ENCODE data around the gene DGKD.

Gene DGKD

DNA sequence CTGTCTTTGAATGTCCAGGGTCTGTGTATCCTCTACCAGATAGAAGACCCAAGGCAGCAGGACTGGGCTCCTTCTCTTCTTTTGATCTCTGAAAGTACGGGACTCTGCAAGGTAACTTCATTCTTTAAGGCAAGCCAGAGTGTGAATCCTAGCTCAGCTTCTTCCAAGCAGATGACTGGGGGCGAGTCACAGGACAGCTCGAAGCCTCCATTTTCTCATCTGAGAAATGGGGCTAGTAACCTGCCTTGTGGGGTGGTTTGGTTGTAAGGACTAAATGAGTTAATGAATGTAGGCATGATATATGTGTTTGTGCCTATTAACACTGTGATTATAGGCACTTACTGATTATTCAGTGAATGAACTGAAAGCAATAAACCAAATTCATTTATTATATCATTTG lies 46.7 kb downstream of the DGKD start:
- Histone ChIP-seq H3K4me1 (ENCODE audit: control insufficient read depth, insufficient read depth, low read length, unreplicated experiment) (no peaks in the 10 kb centered on the region), H3K27ac (ENCODE audit: low read depth, low read length) (no peak overlapping the region)

DNA sequence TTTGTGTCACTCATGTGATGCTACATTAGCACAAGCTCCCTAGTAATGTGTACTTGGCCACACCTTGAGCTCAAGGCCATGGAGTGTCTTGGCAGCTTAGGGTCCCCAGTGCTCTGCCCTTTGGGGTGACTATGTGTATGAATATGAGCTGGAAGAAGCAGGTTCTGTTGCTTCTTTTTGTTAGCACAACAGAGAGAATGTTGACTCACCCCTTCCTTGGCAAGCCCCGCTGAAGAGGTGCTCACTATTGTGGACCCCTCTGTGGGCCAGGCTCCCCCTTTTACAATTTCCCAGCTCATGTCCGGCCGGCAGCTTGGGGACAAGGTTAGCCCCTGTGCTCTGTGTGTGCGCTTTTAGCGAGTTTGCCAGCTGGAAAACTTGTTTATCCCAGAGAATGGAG lies 48.1 kb downstream of the DGKD start:
- Histone ChIP-seq H3K27ac (ENCODE audit: low read depth, low read length) (no peak overlapping the region), H3K36me3 (ENCODE audit: insufficient read depth, low read length) (0 out of 2 replicates have a peak, but pooled peaks cover 5% of the 10 kb centered on the region), H3K27me3 (ENCODE audit: insufficient read depth, low read length) (no peaks in the 10 kb centered on the region), H2AFZ (ENCODE audit: low read length, unreplicated experiment) (no peak overlapping the region), H3K79me2 (ENCODE audit: control insufficient read depth, insufficient read depth, low read length, unreplicated experiment) (no peaks in the 10 kb centered on the region), H3K4me1 (ENCODE audit: control insufficient read depth, insufficient read depth, low read length, unreplicated experiment) (no peaks in the 10 kb centered on the region), H3K4me3 (ENCODE audit: low read depth, low read length) (no peak overlapping the region)

More for the DNA sequence above, 46.7 kb downstream of the DGKD start:
- Histone ChIP-seq H3K36me3 (ENCODE audit: insufficient read depth, low read length) (no peaks in the 10 kb centered on the region), H3K4me3 (ENCODE audit: low read depth, low read length) (no peak overlapping the region), H3K27me3 (ENCODE audit: insufficient read depth, low read length) (no peaks in the 10 kb centered on the region), H2AFZ (ENCODE audit: low read length, unreplicated experiment) (no peak overlapping the region), H3K79me2 (ENCODE audit: control insufficient read depth, insufficient read depth, low read length, unreplicated experiment) (no peaks in the 10 kb centered on the region)

DNA sequence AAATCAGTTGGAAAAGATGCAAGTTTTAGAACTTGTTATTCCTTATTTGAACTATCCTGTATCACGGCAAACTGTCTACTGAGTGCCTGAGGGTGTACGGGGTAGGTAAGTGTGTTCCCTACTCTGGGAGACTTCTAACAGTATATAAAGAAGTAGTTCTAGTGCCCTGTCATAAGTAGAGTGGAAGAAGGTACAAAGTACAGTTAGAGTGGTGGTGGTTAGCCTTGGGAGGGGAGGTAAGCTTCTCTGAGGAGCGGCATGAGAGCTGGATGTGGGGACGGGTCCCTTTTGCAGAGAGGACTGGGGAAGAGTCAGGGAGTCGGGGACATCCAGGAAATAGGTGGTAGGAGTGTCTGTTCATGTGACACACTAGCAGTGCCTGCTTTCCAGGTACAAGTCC lies 48.5 kb downstream of the DGKD start:
- Histone ChIP-seq H3K27ac (ENCODE audit: low read depth, low read length) (no peak overlapping the region), H2AFZ (ENCODE audit: low read length, unreplicated experiment) (no peak overlapping the region), H3K36me3 (ENCODE audit: insufficient read depth, low read length) (0 out of 2 replicates have a peak, but pooled peaks cover 5% of the 10 kb centered on the region), H3K27me3 (ENCODE audit: insufficient read depth, low read length) (no peaks in the 10 kb centered on the region), H3K79me2 (ENCODE audit: control insufficient read depth, insufficient read depth, low read length, unreplicated experiment) (no peaks in the 10 kb centered on the region), H3K4me1 (ENCODE audit: control insufficient read depth, insufficient read depth, low read length, unreplicated experiment) (no peaks in the 10 kb centered on the region), H3K4me3 (ENCODE audit: low read depth, low read length) (no peak overlapping the region)

DNA sequence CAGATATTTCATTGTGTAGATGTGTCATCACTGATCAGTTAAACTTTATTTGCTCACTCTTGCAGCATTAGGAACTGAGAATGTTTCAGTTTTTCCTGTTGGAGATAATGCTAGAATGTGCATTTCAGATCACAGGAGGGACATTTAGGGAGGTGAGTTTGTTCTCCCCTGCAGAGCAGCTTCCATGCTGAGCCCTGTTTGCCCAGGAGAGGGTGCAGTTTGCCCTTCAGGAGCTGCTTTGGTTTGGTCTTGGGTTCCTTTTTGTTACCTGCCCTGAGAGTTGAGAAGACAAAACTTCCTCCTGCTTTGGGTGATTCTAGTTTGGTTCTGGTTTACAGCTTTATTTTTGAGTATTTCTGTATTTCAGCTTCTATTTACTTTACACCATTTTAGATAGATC lies 49.9 kb downstream of the DGKD start:
- no peak overlapping the region for H2AFZ ChIP-seq (ENCODE audit: low read length, unreplicated experiment)

DNA sequence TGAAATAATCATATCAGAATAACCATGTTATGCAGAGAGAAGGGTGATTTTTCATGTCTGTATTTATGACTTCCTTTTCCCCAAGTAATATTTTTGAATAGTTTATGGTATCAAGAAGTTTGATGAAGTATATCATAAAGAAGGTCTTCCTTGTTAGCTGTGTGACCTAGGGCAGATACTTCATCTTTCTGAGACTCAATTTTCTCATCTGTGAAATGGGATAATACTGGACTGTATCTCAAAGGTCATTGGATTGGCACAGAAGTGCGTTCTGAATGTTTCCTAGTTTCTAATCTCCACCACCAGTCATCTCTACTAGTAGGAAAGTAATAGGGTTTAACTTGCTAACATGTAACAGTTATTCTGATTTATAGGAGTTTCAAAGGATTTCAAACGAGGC lies 52.6 kb downstream of the DGKD start:
- no peak overlapping the region for H3K27ac ChIP-seq (ENCODE audit: low read depth, low read length)
- H3K27me3 ChIP-seq (ENCODE audit: insufficient read depth, low read length), result no peaks in the 10 kb centered on the region
- no peak overlapping the region for H2AFZ ChIP-seq (ENCODE audit: low read length, unreplicated experiment)
- no peaks in the 10 kb centered on the region for H3K4me1 ChIP-seq (ENCODE audit: control insufficient read depth, insufficient read depth, low read length, unreplicated experiment)
- H3K36me3 ChIP-seq (ENCODE audit: insufficient read depth, low read length), result peaks cover 14% of the 10 kb centered on the region
- no peak overlapping the region for H3K4me3 ChIP-seq (ENCODE audit: low read depth, low read length)
- no peaks in the 10 kb centered on the region for H3K79me2 ChIP-seq (ENCODE audit: control insufficient read depth, insufficient read depth, low read length, unreplicated experiment)

More for the DNA sequence above, 49.9 kb downstream of the DGKD start:
- no peak overlapping the region for H3K4me3 ChIP-seq (ENCODE audit: low read depth, low read length)
- H3K79me2 ChIP-seq (ENCODE audit: control insufficient read depth, insufficient read depth, low read length, unreplicated experiment), result no peaks in the 10 kb centered on the region
- H3K27me3 ChIP-seq (ENCODE audit: insufficient read depth, low read length), result no peaks in the 10 kb centered on the region
- 0 out of 2 replicates have a peak, but pooled peaks cover 5% of the 10 kb centered on the region for H3K36me3 ChIP-seq (ENCODE audit: insufficient read depth, low read length)
- no peak overlapping the region for H3K27ac ChIP-seq (ENCODE audit: low read depth, low read length)
- no peaks in the 10 kb centered on the region for H3K4me1 ChIP-seq (ENCODE audit: control insufficient read depth, insufficient read depth, low read length, unreplicated experiment)

DNA sequence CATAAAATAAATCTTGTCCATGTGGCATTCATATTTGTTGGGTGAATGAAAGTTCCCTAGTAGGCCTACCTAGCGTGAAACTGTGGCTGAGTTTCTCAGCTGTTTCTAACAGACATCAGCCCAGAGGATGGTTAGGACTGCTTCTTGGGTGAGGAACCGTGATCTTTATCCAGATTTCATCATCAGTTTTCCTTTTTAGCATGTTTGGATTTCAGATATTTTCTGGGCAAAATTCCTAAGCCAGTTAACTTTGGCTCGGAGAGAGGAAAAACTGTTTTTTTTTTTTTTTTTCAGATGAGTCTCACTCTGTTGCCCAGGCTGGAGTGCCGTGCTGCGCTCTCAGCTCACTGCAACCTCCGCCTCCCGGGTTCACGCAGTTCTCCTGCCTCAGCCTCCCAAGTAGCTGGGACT lies 53.5 kb downstream of the DGKD start:
- Histone ChIP-seq H2AFZ (ENCODE audit: low read length, unreplicated experiment) (no peak overlapping the region), H3K27ac (ENCODE audit: low read depth, low read length) (no peak overlapping the region), H3K4me1 (ENCODE audit: control insufficient read depth, insufficient read depth, low read length, unreplicated experiment) (peaks cover under 1% of the 10 kb centered on the region), H3K79me2 (ENCODE audit: control insufficient read depth, insufficient read depth, low read length, unreplicated experiment) (no peaks in the 10 kb centered on the region), H3K27me3 (ENCODE audit: insufficient read depth, low read length) (no peaks in the 10 kb centered on the region), H3K4me3 (ENCODE audit: low read depth, low read length) (no peak overlapping the region), H3K36me3 (ENCODE audit: insufficient read depth, low read length) (peaks cover 18% of the 10 kb centered on the region)

DNA sequence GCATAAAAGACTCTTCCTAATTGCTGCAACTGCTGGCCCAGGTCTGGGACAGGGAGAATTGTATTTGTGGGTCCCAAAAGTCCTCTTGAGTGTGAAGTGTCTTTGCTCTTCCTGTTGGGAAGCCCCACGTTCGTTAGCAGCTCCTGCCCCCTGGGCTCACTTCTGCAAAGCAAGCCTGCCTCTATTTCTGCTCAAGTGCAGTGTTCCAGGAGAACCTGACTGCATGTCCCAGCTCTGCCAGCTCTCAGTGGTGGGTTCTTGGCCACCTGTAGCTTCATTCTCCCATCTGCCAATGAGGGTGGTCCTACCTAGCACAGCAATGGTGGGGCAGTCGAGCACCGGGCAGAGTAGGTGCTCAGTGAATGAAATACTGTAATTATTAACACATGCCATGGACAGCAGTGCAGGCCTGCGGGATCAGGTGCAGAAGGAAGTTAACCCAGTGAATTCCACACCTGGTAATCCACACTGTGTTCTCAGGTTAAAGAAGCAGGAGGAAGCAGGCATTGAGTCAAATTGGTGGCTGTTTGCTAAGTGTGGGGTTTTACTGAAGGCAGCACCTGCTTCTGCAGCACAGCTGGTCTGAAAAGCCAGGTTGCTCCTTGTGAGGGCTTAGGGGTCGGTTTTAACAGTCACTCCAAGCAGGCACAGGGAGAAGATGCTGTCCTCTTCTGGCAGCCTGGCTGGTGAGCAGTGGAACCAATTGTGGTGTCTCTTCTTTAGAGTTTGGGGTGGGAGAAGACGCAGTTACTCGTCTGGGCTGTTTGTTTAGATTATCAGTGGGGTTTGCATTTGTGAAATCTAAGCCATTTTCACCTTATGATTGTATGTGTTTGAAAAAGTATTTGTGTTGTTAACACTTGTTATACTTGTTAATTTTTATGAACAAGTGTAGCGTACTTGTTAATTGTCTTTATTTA lies 54.3 kb downstream of the DGKD start:
- no peak overlapping the region for H2AFZ ChIP-seq (ENCODE audit: low read length, unreplicated experiment)
- H3K4me1 ChIP-seq (ENCODE audit: control insufficient read depth, insufficient read depth, low read length, unreplicated experiment), result peaks cover 8% of the 10 kb centered on the region
- H3K27me3 ChIP-seq (ENCODE audit: insufficient read depth, low read length), result no peaks in the 10 kb centered on the region
- H3K4me3 ChIP-seq (ENCODE audit: low read depth, low read length), result no peak overlapping the region
- H3K79me2 ChIP-seq (ENCODE audit: control insufficient read depth, insufficient read depth, low read length, unreplicated experiment), result no peaks in the 10 kb centered on the region
- H3K36me3 ChIP-seq (ENCODE audit: insufficient read depth, low read length), result peaks cover 18% of the 10 kb centered on the region
- no peak overlapping the region for H3K27ac ChIP-seq (ENCODE audit: low read depth, low read length)

DNA sequence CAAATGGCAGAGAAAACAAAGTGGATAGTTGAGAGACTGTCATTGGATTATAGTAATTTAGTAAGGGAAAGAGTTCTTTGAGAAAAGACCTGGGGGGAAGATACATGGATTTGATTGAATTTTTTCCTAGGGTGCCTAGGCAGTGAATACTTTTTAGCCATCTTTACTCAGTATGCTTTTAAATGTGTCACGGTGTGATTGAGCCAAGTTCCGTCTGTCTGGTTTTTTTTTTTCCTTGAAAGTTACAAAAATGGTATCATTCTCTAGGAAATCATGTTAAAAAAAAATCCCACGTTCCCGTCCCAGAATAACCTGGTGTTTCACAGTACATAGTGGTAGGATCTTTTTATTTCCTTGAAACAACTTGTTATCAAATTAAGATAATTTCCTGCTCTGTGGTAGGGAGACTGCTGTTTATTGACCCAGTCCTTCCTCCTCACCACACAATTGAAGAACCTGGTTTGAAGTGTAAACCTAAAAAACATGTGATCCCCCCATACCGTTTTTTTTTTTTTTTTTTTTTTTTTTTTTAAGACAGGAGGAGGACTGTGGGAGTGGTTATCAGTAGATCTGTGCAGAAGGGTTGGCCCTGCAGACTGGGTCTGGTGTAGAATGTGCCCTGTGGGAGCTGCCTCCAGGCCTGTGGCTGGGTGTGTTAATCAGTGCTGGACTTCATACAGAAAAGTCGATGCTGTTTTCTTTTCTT lies 55.1 kb downstream of the DGKD start:
- H3K4me1 ChIP-seq (ENCODE audit: control insufficient read depth, insufficient read depth, low read length, unreplicated experiment), result peaks cover 16% of the 10 kb centered on the region
- H3K4me3 ChIP-seq (ENCODE audit: low read depth, low read length), result no peak overlapping the region
- H3K27me3 ChIP-seq (ENCODE audit: insufficient read depth, low read length), result no peaks in the 10 kb centered on the region
- H3K36me3 ChIP-seq (ENCODE audit: insufficient read depth, low read length), result peaks cover 18% of the 10 kb centered on the region
- H3K79me2 ChIP-seq (ENCODE audit: control insufficient read depth, insufficient read depth, low read length, unreplicated experiment), result no peaks in the 10 kb centered on the region
- no peak overlapping the region for H2AFZ ChIP-seq (ENCODE audit: low read length, unreplicated experiment)
- H3K27ac ChIP-seq (ENCODE audit: low read depth, low read length), result no peak overlapping the region

DNA sequence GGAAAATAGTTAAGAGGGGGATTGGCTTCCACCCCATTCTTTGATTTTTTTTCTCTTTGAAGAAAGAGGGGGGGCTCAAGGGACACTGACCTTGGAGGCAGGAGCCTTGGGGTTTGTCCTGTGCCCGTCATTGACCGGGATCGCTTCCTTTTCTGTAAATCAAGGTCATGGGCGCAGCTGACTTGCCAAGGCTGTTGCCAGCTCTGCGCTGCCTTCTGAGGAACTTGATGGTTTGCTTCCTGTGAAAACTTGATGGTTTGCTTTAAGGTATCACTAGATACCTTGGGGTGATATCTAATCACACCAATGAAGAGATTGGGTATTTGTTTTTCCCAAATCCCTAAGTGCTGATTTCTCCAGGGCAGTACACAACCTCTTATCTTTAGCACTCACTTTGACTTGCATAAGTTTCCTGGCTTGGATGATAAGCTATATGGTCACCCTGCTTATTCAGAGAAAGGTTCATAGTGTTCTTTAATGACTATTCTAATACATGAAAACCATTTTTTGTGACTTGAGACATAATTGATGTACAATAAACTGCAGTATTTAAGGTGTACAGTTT lies 56.0 kb downstream of the DGKD start:
- H3K4me3 ChIP-seq (ENCODE audit: low read depth, low read length), result no peak overlapping the region
- H2AFZ ChIP-seq (ENCODE audit: low read length, unreplicated experiment), result no peak overlapping the region
- peaks cover 25% of the 10 kb centered on the region for H3K4me1 ChIP-seq (ENCODE audit: control insufficient read depth, insufficient read depth, low read length, unreplicated experiment)
- peaks cover 18% of the 10 kb centered on the region for H3K36me3 ChIP-seq (ENCODE audit: insufficient read depth, low read length)
- no peaks in the 10 kb centered on the region for H3K79me2 ChIP-seq (ENCODE audit: control insufficient read depth, insufficient read depth, low read length, unreplicated experiment)
- no peaks in the 10 kb centered on the region for H3K27me3 ChIP-seq (ENCODE audit: insufficient read depth, low read length)
- no peak overlapping the region for H3K27ac ChIP-seq (ENCODE audit: low read depth, low read length)

DNA sequence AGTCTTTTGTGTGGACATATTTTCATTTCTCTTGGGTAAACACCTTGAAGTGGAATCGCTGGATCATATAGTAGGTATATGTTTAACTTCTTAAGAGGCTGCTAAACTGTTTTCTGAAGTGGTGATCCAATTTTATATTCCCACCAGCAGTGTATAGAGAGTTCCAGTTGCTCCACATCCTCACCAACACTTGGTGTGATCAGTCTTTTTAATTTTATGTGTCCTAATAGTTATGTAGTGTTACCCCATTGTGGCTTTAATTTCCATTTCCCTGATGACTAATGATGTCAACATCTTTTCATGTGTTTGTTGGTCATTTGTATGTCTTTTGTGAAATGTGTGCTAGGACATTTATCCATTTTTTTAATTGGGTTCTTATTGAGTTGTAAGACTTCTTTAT lies 56.9 kb downstream of the DGKD start:
- H3K36me3 ChIP-seq (ENCODE audit: insufficient read depth, low read length), result peaks cover 18% of the 10 kb centered on the region
- no peak overlapping the region for H2AFZ ChIP-seq (ENCODE audit: low read length, unreplicated experiment)
- H3K4me1 ChIP-seq (ENCODE audit: control insufficient read depth, insufficient read depth, low read length, unreplicated experiment), result peaks cover 33% of the 10 kb centered on the region
- peaks cover 4% of the 10 kb centered on the region for H3K79me2 ChIP-seq (ENCODE audit: control insufficient read depth, insufficient read depth, low read length, unreplicated experiment)
- no peaks in the 10 kb centered on the region for H3K27me3 ChIP-seq (ENCODE audit: insufficient read depth, low read length)
- no peak overlapping the region for H3K27ac ChIP-seq (ENCODE audit: low read depth, low read length)
- H3K4me3 ChIP-seq (ENCODE audit: low read depth, low read length), result no peak overlapping the region

Data from ACC112 (cell line).